AML-193 (cell line): Measurements from ENCODE around the gene ZDBF2.
A peak's percentile ranks its signal among the peaks of the same experiment; 100 is the strongest.
"Not testable (repeated sequence)": the region's sequence is repeated elsewhere in the genome, so short reads cannot be mapped to it uniquely, and the experiment has no call there.

ENCODE experiments used
- DNase-seq, 2 experiments: peaks; one replicate each; lab custom pipeline; 2025; lab: John Stamatoyannopoulos, UW

The ZDBF2 gene

GRCh38 chr2:206259376-206260187 lies 14.9 kb upstream of the ZDBF2 start:
- no peak for DNase-seq

- DNase-seq, result peak in 1 of 2 experiments; percentile 3
Observed at GRCh38 chr2:206260188-206261012, 14.1 kb upstream of the ZDBF2 start.

- no peak for DNase-seq
Observed at GRCh38 chr2:206263959-206264603, 10.4 kb upstream of the ZDBF2 start.

- DNase-seq, result no peak
Observed at GRCh38 chr2:206266130-206267125, 8.0 kb upstream of the ZDBF2 start.

- DNase-seq, result no peak
Observed at GRCh38 chr2:206267567-206267966, 6.9 kb upstream of the ZDBF2 start.

- no peak for DNase-seq
Observed at GRCh38 chr2:206271065-206271464, 3.4 kb upstream of the ZDBF2 start.

GRCh38 chr2:206273905-206274304 lies 558 bp upstream of the ZDBF2 start:
- DNase-seq, result no peak

GRCh38 chr2:206275312-206276055 lies 1.0 kb downstream of the ZDBF2 start:
- DNase-seq, result no peak

GRCh38 chr2:206276169-206276942 lies 1.9 kb downstream of the ZDBF2 start:
- no peak for DNase-seq

GRCh38 chr2:206277503-206277902 lies 3.0 kb downstream of the ZDBF2 start:
- DNase-seq, result no peak

- DNase-seq, result no peak
Observed at GRCh38 chr2:206282746-206283145, 8.3 kb downstream of the ZDBF2 start.

GRCh38 chr2:206287197-206287596 lies 12.7 kb downstream of the ZDBF2 start:
- no peak for DNase-seq

- no peak for DNase-seq
Observed at GRCh38 chr2:206289391-206289790, 14.9 kb downstream of the ZDBF2 start.

- DNase-seq, result no peak
Observed at GRCh38 chr2:206296128-206296527, 21.7 kb downstream of the ZDBF2 start.

- not testable (repeated sequence) for DNase-seq
Observed at GRCh38 chr2:206299608-206300007, 25.1 kb downstream of the ZDBF2 start.

GRCh38 chr2:206305523-206306245 lies 31.2 kb downstream of the ZDBF2 start:
- DNase-seq, result no peak

- DNase-seq, result no peak
Observed at GRCh38 chr2:206311026-206311425, 36.6 kb downstream of the ZDBF2 start.

GRCh38 chr2:206316141-206316540 lies 41.7 kb downstream of the ZDBF2 start:
- DNase-seq, result no peak

- no peak for DNase-seq
Observed at GRCh38 chr2:206323033-206323432, 48.6 kb downstream of the ZDBF2 start.
